Liver (tissue), 9 donors: Measurements from ENCODE around the gene F5. TPM values are rescaled to one million over a fixed set of nuclear protein-coding genes. Genes with fewer than 3 reads are reported as not detected.

Source experiments
- DNase-seq: peaks from one replicate; pipeline ENCODE4 v3.0.0-alpha.2; 2017; ENCODE audit warnings: low spot score
- H3K27ac ChIP-seq, 2 donors: one replicate each; pipeline ENCODE4 v1.7.0; 2013; ENCODE audit warnings: inconsistent platforms in 2 of 2, low read length in 2 of 2, control low read depth in 1 of 2, low read depth in 1 of 2, mild to moderate bottlenecking in 1 of 2
- H3K27me3 ChIP-seq, 4 donors: one replicate each; pipeline versions ENCODE4 v1.6.1 to v1.7.0; 2013; ENCODE audit warnings: low read length in 3 of 4, inconsistent platforms in 1 of 4, mild to moderate bottlenecking in 1 of 4, moderate library complexity in 1 of 4; ENCODE audit not compliant: control insufficient read depth in 4 of 4, insufficient read depth in 4 of 4
- H3K36me3 ChIP-seq, 4 donors: one replicate each; pipeline versions ENCODE4 v1.6.1 to v1.7.0; 2013; ENCODE audit warnings: low read length in 3 of 4, mild to moderate bottlenecking in 3 of 4, low read depth in 1 of 4, moderate library complexity in 1 of 4; ENCODE audit not compliant: control insufficient read depth in 4 of 4, insufficient read depth in 3 of 4
- H3K4me1 ChIP-seq, 4 donors: one replicate each; pipeline versions ENCODE4 v1.6.1 to v1.7.0; 2013; ENCODE audit warnings: low read length in 3 of 4, mild to moderate bottlenecking in 3 of 4, moderate library complexity in 1 of 4; ENCODE audit not compliant: control insufficient read depth in 4 of 4, insufficient read depth in 4 of 4
- H3K4me3 ChIP-seq, 3 donors: one replicate each; pipeline versions ENCODE4 v1.6.1 to v1.7.0; 2013; ENCODE audit warnings: low read length in 3 of 3, control low read depth in 1 of 3, low read depth in 1 of 3, mild to moderate bottlenecking in 1 of 3
- H3K9ac ChIP-seq, 2 donors: one replicate each; pipeline ENCODE4 v1.7.0; 2013; ENCODE audit warnings: low read length in 2 of 2, mild to moderate bottlenecking in 2 of 2, moderate library complexity in 2 of 2, control low read depth in 1 of 2, low read depth in 1 of 2
- H3K9me3 ChIP-seq, 4 donors: one replicate each; pipeline versions ENCODE4 v1.6.1 to v1.7.0; 2013; ENCODE audit warnings: low read length in 3 of 4; ENCODE audit not compliant: control insufficient read depth in 4 of 4
- EGR1 ChIP-seq, 2 donors: IDR thresholded peaks; 2 replicates each; pipeline ENCODE4 v1.6.1; 2016 to 2018; ENCODE audit warnings: antibody characterized with exemption in 2 of 2, low read depth in 2 of 2
- FOXA1 ChIP-seq: IDR thresholded peaks from 2 replicates; pipeline ENCODE4 v1.6.1; 2016; ENCODE audit warnings: antibody characterized with exemption
- FOXA2 ChIP-seq: IDR thresholded peaks from 2 replicates; pipeline ENCODE4 v1.6.1; 2016; ENCODE audit warnings: antibody characterized with exemption
- GABPA ChIP-seq, 2 donors: IDR thresholded peaks in 1 of 2; conservative IDR thresholded peaks in 1 of 2; 2 replicates each; pipeline ENCODE4 v1.6.1; 2016; ENCODE audit warnings: antibody characterized with exemption in 2 of 2, mild to moderate bottlenecking in 1 of 2, moderate library complexity in 1 of 2
- HNF4A ChIP-seq, 2 donors: conservative IDR thresholded peaks; 2 replicates each; pipeline ENCODE4 v1.6.1; 2016; ENCODE audit warnings: antibody characterized with exemption in 2 of 2, mild to moderate bottlenecking in 2 of 2
- HNF4G ChIP-seq: IDR thresholded peaks from 2 replicates; pipeline ENCODE4 v1.6.1; 2016; ENCODE audit warnings: antibody characterized with exemption
- JUND ChIP-seq, 2 donors: IDR thresholded peaks; 2 replicates each; pipeline ENCODE4 v1.6.1; 2016; ENCODE audit warnings: antibody characterized with exemption in 2 of 2
- NR2F2 ChIP-seq: IDR thresholded peaks from 2 replicates; pipeline ENCODE4 v1.6.1; 2016; ENCODE audit warnings: antibody characterized with exemption
- RAD21 ChIP-seq, 2 donors: IDR thresholded peaks; 2 replicates each; pipeline ENCODE4 v1.6.1; 2016; ENCODE audit warnings: antibody characterized with exemption in 2 of 2, mild to moderate bottlenecking in 2 of 2
- RXRA ChIP-seq, 2 donors: IDR thresholded peaks; 2 replicates each; pipeline ENCODE4 v1.6.1; 2017 to 2018; ENCODE audit warnings: antibody characterized with exemption in 2 of 2, mild to moderate bottlenecking in 1 of 2
- SP1 ChIP-seq: IDR thresholded peaks from 2 replicates; pipeline ENCODE4 v1.6.1; 2018; ENCODE audit warnings: antibody characterized with exemption, mild to moderate bottlenecking
- TAF1 ChIP-seq: conservative IDR thresholded peaks from 2 replicates; pipeline ENCODE4 v1.6.1; 2016; ENCODE audit warnings: antibody characterized with exemption, mild to moderate bottlenecking
- YY1 ChIP-seq: IDR thresholded peaks from 2 replicates; pipeline ENCODE4 v1.6.1; 2016; ENCODE audit warnings: antibody characterized with exemption, mild to moderate bottlenecking
- WGBS: extraction: QIAGEN DNeasy Blood & Tissue Kit; methylation state at CpG from one replicate; pipeline ENCODE4 v1.1.7; 2013; 5-methylcytosine and 5-hydroxymethylcytosine counted together
- polyA plus RNA-seq, 2 donors: library from polyadenylated mRNA; stranded (reverse) in 1 of 2; unstranded in 1 of 2; fragments of 200-250 nt in 1 of 2; fragments of >200 nt in 1 of 2; fragmentation: Nextera tagmentation in 1 of 2; extraction: Ambion mirVana in 1 of 2; gene quantifications; one replicate each; pipeline versions ENCODE4 v1.2.1 to v1.2.3, GENCODE V29; 2013 to 2015
- total RNA-seq, 2 donors: library from RNA; depleted of rRNA; stranded (reverse); fragments of >200 nt; gene quantifications; one replicate each; pipeline ENCODE4 v1.2.3, GENCODE V29; 2014
- TF ChIP-seq, protein P1 (sequence below): fragments of 150-350 bp; IDR thresholded peaks from 2 replicates; pipeline ENCODE4 v1.5.1; 2017; ENCODE audit warnings: improper control_type of control experiment, low read depth, low read length; ENCODE audit not compliant: missing input control
- TF ChIP-seq, protein P2 (sequence below): IDR thresholded peaks from 2 replicates; pipeline ENCODE4 v1.6.1; 2016; ENCODE audit warnings: antibody characterized with exemption
- TF ChIP-seq, protein P3 (sequence below): IDR thresholded peaks from 2 replicates; pipeline ENCODE4 v1.6.1; 2016; ENCODE audit warnings: antibody characterized with exemption
- TF ChIP-seq, protein P4 (sequence below): IDR thresholded peaks from 2 replicates; pipeline ENCODE4 v1.6.1; 2016; ENCODE audit warnings: antibody characterized with exemption
- TF ChIP-seq, protein P5 (sequence below): IDR thresholded peaks from 2 replicates; pipeline ENCODE4 v1.6.1; 2016; ENCODE audit warnings: antibody characterized with exemption, mild to moderate bottlenecking
- donor health status: healthy.
- donor health status: healthy.
- donor health status: healthy.
- donor health status: healthy.
- donor health status: healthy.

Gene F5
- total and polyA plus RNA-seq, 4 donors = 86.1 to 155 (median 129) TPM

DNA sequence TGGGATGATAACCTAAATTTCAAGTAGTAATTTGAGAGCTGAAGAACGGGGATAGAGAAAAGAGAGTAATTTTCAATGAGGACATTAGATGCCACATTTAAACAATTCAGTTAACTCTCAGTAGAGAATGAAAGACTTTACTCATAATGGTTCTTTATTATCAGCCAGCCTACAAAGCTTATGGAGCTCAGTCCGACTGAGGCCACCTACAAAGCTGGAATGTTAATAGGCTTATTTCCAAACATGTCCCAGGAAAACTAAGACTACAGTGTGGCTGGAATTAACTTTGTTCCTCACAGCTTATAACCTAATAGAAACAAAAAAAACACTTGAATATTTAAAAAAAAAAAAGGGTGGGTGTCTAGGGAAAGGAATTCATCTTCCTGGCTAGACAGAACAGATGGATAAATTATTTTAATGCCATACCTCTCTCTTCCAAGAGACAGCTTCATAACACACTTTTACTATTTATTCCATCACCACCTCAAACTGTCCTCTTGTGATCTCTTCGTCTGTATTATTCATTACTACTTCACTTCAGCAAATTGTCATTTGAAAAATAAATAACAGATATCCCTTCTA, 110.4 kb downstream of the F5 start:
- H3K4me3 ChIP-seq = no peak overlapping the region
- no peaks in the 10 kb centered on the region for H3K9me3 ChIP-seq
- H3K27me3 ChIP-seq = no peaks in the 10 kb centered on the region
- 91% methylated on average over 3 of the region's 3 CpGs for WGBS
- DNase-seq = no peak
- H3K4me1 ChIP-seq = peaks cover 5 to 15% (median 10%) of the 10 kb centered on the region in 4 donors
- TF ChIP-seq RXRA (IDR thresholded peaks at IDR 0.05) (no peak), NR2F2 (no peak), TAF1 (no peak), YY1 (no peak), JUND (IDR thresholded peaks at IDR 0.05) (no peak), HNF4G (no peak), RAD21 (IDR thresholded peaks at IDR 0.05) (no peak), GABPA (IDR thresholded peaks at IDR 0.05 in 1 of 2, conservative IDR thresholded peaks at IDR 0.05 in 1 of 2) (no peak), SP1 (no peak), FOXA1 (no peak), FOXA2 (no peak), EGR1 (IDR thresholded peaks at IDR 0.05; ENCODE audit: low read depth in 2 of 2) (no peak)
- TF ChIP-seq, protein P1, sequence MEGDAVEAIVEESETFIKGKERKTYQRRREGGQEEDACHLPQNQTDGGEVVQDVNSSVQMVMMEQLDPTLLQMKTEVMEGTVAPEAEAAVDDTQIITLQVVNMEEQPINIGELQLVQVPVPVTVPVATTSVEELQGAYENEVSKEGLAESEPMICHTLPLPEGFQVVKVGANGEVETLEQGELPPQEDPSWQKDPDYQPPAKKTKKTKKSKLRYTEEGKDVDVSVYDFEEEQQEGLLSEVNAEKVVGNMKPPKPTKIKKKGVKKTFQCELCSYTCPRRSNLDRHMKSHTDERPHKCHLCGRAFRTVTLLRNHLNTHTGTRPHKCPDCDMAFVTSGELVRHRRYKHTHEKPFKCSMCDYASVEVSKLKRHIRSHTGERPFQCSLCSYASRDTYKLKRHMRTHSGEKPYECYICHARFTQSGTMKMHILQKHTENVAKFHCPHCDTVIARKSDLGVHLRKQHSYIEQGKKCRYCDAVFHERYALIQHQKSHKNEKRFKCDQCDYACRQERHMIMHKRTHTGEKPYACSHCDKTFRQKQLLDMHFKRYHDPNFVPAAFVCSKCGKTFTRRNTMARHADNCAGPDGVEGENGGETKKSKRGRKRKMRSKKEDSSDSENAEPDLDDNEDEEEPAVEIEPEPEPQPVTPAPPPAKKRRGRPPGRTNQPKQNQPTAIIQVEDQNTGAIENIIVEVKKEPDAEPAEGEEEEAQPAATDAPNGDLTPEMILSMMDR = no peak
- TF ChIP-seq, protein P2, sequence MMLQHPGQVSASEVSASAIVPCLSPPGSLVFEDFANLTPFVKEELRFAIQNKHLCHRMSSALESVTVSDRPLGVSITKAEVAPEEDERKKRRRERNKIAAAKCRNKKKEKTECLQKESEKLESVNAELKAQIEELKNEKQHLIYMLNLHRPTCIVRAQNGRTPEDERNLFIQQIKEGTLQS = no peak
- TF ChIP-seq, protein P3, sequence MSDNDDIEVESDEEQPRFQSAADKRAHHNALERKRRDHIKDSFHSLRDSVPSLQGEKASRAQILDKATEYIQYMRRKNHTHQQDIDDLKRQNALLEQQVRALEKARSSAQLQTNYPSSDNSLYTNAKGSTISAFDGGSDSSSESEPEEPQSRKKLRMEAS = no peak
- TF ChIP-seq, protein P4, sequence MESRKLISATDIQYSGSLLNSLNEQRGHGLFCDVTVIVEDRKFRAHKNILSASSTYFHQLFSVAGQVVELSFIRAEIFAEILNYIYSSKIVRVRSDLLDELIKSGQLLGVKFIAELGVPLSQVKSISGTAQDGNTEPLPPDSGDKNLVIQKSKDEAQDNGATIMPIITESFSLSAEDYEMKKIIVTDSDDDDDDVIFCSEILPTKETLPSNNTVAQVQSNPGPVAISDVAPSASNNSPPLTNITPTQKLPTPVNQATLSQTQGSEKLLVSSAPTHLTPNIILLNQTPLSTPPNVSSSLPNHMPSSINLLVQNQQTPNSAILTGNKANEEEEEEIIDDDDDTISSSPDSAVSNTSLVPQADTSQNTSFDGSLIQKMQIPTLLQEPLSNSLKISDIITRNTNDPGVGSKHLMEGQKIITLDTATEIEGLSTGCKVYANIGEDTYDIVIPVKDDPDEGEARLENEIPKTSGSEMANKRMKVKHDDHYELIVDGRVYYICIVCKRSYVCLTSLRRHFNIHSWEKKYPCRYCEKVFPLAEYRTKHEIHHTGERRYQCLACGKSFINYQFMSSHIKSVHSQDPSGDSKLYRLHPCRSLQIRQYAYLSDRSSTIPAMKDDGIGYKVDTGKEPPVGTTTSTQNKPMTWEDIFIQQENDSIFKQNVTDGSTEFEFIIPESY = no peak
- no peak overlapping the region for H3K9ac ChIP-seq
- H3K36me3 ChIP-seq = peaks cover 1 to 12% (median 8%) of the 10 kb centered on the region in 4 donors
- H3K27ac ChIP-seq = no peak overlapping the region

DNA sequence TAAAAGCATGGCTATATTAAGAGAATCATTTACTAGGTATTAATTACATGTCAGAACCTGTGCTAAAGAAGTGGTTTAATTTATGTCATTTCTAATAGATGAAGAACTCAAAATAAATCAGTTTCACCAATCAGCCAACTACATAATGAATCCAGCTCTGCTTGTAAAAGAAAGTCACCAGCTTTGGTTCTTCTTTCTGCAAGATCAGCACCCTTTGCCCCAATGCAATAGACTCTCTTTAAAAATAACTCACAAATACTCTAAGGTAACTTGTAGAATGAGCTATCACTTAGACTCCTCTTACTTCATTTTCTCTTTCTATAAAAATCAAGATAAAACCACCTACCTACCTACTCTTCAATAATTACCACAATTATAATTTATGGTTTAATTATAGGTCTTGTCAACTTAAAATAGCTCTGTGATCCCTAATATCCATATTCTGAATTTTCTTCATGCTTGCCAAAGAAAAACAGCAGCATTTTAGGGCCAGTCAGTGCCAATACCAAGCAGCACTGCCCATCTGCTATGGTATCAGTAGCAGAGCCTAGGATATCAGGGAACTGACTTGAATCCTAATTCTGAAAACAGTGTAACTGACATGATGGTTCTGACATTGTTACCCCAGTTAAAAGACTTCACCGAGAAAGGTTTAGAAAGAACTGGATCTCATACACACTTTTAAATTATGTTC, 111.8 kb downstream of the F5 start:
- no peak overlapping the region for H3K4me3 ChIP-seq
- no peak overlapping the region for H3K27ac ChIP-seq
- H3K36me3 ChIP-seq = peaks cover 3 to 12% (median 8%) of the 10 kb centered on the region in 4 donors
- no peak for DNase-seq
- no peaks in the 10 kb centered on the region for H3K9me3 ChIP-seq
- peaks cover 0 to 4% (median 3%) of the 10 kb centered on the region in 4 donors for H3K4me1 ChIP-seq
- no peaks in the 10 kb centered on the region for H3K27me3 ChIP-seq
- 97% methylated on average over 1 of the region's 1 CpG for WGBS
- no peak overlapping the region for H3K9ac ChIP-seq
- no peak for TF ChIP-seq EGR1 (IDR thresholded peaks at IDR 0.05; ENCODE audit: low read depth in 2 of 2)
- TF ChIP-seq, protein P2 = no peak
- TF ChIP-seq SP1 = no peak
- TF ChIP-seq TAF1 = no peak
- no peak for TF ChIP-seq NR2F2
- TF ChIP-seq, protein P5, sequence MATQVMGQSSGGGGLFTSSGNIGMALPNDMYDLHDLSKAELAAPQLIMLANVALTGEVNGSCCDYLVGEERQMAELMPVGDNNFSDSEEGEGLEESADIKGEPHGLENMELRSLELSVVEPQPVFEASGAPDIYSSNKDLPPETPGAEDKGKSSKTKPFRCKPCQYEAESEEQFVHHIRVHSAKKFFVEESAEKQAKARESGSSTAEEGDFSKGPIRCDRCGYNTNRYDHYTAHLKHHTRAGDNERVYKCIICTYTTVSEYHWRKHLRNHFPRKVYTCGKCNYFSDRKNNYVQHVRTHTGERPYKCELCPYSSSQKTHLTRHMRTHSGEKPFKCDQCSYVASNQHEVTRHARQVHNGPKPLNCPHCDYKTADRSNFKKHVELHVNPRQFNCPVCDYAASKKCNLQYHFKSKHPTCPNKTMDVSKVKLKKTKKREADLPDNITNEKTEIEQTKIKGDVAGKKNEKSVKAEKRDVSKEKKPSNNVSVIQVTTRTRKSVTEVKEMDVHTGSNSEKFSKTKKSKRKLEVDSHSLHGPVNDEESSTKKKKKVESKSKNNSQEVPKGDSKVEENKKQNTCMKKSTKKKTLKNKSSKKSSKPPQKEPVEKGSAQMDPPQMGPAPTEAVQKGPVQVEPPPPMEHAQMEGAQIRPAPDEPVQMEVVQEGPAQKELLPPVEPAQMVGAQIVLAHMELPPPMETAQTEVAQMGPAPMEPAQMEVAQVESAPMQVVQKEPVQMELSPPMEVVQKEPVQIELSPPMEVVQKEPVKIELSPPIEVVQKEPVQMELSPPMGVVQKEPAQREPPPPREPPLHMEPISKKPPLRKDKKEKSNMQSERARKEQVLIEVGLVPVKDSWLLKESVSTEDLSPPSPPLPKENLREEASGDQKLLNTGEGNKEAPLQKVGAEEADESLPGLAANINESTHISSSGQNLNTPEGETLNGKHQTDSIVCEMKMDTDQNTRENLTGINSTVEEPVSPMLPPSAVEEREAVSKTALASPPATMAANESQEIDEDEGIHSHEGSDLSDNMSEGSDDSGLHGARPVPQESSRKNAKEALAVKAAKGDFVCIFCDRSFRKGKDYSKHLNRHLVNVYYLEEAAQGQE = no peak
- no peak for TF ChIP-seq RAD21 (IDR thresholded peaks at IDR 0.05)
- TF ChIP-seq FOXA2 = no peak
- no peak for TF ChIP-seq HNF4A (conservative IDR thresholded peaks at IDR 0.05)
- no peak for TF ChIP-seq RXRA (IDR thresholded peaks at IDR 0.05)
- no peak for TF ChIP-seq GABPA (IDR thresholded peaks at IDR 0.05 in 1 of 2, conservative IDR thresholded peaks at IDR 0.05 in 1 of 2)
- TF ChIP-seq, protein P4 = no peak
- TF ChIP-seq JUND (IDR thresholded peaks at IDR 0.05) = no peak
